ES-I3 (cell line): ENCODE results near the gene RBM5.

Source experiments
- H3K36me3 ChIP-seq: 2 replicates; pipeline ENCODE4 v1.6.1; 2013; ENCODE audit warnings: mild to moderate bottlenecking, low read length, control low read depth, moderate library complexity; ENCODE audit not compliant: insufficient read depth
- H3K4me1 ChIP-seq: 2 replicates; pipeline ENCODE4 v1.6.1; 2013; ENCODE audit warnings: mild to moderate bottlenecking, control low read depth, low read length; ENCODE audit not compliant: insufficient read depth
- H3K9ac ChIP-seq: 2 replicates; pipeline ENCODE4 v1.6.1; 2013; ENCODE audit warnings: low read depth, mild to moderate bottlenecking, low read length, moderate library complexity
- H3K9me3 ChIP-seq: 2 replicates; pipeline ENCODE4 v1.6.1; 2013; ENCODE audit warnings: mild to moderate bottlenecking, low read length, moderate library complexity; ENCODE audit not compliant: control insufficient read depth, insufficient read depth

The RBM5 gene

GRCh38 chr3:50139718-50140423 is 51.2 kb downstream of the RBM5 start:
- no peaks in the 10 kb centered on the region for H3K9me3 ChIP-seq
- H3K4me1 ChIP-seq: peaks cover 25% of the 10 kb centered on the region
- no peak overlapping the region for H3K9ac ChIP-seq
- H3K36me3 ChIP-seq: no peaks in the 10 kb centered on the region

- Histone ChIP-seq H3K9ac (no peak overlapping the region), H3K9me3 (no peaks in the 10 kb centered on the region), H3K4me1 (peaks cover 25% of the 10 kb centered on the region), H3K36me3 (no peaks in the 10 kb centered on the region)
These were observed 52.3 kb downstream of the RBM5 start for GRCh38 chr3:50140990-50141389.

- no peaks in the 10 kb centered on the region for H3K36me3 ChIP-seq
- H3K9ac ChIP-seq: no peak overlapping the region
- H3K9me3 ChIP-seq: no peaks in the 10 kb centered on the region
- H3K4me1 ChIP-seq: peaks cover 7% of the 10 kb centered on the region; the same call in 1 of the 2 replicates
These were observed 57.7 kb downstream of the RBM5 start for GRCh38 chr3:50146316-50146901.

DNA sequence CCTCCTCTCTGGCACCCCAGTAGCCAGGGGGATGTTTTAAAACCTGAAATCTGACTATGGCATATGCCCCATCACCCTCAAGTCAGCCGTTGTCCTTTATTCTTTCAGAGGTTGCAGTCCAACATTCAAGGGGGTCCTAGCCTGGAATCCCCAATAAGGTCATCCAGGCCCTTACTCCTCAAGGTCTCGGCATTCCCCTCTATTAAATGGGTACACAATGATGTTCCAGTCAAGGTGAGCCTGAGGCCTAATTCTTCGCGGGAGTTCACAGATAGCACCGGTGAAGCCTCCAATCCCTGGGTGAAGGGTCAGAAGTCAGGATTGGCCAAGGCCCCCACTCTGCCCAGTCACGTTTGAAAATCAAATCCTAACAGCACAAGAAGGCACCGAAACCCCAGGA is 58.3 kb downstream of the RBM5 start:
- H3K9me3 ChIP-seq: no peaks in the 10 kb centered on the region
- no peaks in the 10 kb centered on the region for H3K36me3 ChIP-seq
- H3K4me1 ChIP-seq: peaks cover 12% of the 10 kb centered on the region; the same call in 1 of the 2 replicates
- H3K9ac ChIP-seq: no peak overlapping the region

DNA sequence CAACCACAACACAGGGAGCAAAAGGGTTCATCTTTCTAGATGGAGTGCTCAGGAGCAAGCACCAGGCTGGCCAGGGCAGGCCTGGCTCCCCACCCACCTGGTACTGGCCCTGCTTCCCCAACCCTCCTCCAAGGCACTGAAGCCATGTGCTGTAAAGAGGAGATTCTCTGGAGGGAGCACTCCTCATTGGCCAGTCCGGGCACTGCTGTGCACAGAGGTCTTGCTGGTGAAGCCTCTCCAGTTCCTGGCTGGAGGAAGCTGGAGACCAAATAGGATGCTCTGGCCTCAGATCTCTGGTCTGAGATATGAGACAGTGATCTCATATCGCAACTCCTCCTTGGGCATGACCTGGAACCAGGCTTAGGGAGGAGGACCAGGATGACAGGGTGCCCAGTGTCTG is 58.7 kb downstream of the RBM5 start:
- Histone ChIP-seq H3K9ac (no peak overlapping the region), H3K9me3 (no peaks in the 10 kb centered on the region), H3K4me1 (peaks cover 16% of the 10 kb centered on the region; the same call in 1 of the 2 replicates), H3K36me3 (no peaks in the 10 kb centered on the region)

DNA sequence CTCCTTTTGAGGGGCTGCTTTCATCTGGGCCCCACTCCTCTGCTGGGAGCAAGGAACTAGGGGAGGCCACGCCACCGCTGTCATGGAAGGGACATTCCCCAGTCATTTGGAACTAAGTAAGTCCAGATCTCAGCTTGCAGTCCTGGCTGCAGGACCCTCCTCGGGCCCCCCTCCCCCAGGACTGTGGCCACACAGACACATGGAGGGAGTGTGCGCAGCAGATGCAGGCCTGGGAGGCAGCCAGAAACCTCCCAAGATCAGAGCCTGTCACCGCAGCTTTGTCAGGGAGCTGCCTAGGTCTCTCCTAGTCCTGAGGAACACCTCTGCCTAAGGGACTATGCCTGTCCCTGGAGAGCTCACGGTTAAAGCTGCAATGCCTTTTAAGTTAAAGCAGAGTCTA is 59.1 kb downstream of the RBM5 start:
- Histone ChIP-seq H3K9me3 (no peaks in the 10 kb centered on the region), H3K4me1 (peaks cover 16% of the 10 kb centered on the region; the same call in 1 of the 2 replicates), H3K9ac (no peak overlapping the region)

GRCh38 chr3:50150404-50150750 is 61.7 kb downstream of the RBM5 start:
- H3K4me1 ChIP-seq: peaks cover 16% of the 10 kb centered on the region; the same call in 1 of the 2 replicates
- no peaks in the 10 kb centered on the region for H3K36me3 ChIP-seq
- no peak overlapping the region for H3K9ac ChIP-seq
- H3K9me3 ChIP-seq: no peaks in the 10 kb centered on the region

More for the DNA sequence above, 59.1 kb downstream of the RBM5 start:
- H3K36me3 ChIP-seq: no peaks in the 10 kb centered on the region

- no peak overlapping the region for H3K9ac ChIP-seq
- H3K36me3 ChIP-seq: no peaks in the 10 kb centered on the region
- H3K4me1 ChIP-seq: peaks cover 16% of the 10 kb centered on the region; the same call in 1 of the 2 replicates
- H3K9me3 ChIP-seq: no peaks in the 10 kb centered on the region
These were observed 62.4 kb downstream of the RBM5 start for GRCh38 chr3:50150863-50151686.

DNA sequence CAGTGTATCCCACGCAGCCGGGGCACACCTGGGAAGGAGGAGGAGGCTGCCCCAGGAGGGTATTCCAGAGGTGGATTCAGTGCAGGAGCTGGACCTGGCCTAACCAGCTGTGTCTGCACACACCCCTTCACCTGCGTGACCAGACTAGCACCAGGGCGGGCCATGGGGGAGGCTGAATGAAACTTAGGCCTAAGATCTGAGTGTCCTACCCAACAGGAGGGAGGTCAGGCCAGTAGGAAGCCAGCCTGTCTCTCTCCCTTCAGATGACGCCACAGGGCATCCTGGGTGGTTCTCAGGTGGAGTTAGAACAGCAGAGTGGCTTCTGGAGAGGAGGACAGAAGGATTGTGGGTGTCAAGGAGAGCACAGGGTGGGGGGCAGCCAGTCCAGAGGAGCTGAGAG is 63.0 kb downstream of the RBM5 start:
- Histone ChIP-seq H3K9me3 (no peaks in the 10 kb centered on the region), H3K4me1 (peaks cover 16% of the 10 kb centered on the region; the same call in 1 of the 2 replicates), H3K9ac (no peak overlapping the region), H3K36me3 (no peaks in the 10 kb centered on the region)

DNA sequence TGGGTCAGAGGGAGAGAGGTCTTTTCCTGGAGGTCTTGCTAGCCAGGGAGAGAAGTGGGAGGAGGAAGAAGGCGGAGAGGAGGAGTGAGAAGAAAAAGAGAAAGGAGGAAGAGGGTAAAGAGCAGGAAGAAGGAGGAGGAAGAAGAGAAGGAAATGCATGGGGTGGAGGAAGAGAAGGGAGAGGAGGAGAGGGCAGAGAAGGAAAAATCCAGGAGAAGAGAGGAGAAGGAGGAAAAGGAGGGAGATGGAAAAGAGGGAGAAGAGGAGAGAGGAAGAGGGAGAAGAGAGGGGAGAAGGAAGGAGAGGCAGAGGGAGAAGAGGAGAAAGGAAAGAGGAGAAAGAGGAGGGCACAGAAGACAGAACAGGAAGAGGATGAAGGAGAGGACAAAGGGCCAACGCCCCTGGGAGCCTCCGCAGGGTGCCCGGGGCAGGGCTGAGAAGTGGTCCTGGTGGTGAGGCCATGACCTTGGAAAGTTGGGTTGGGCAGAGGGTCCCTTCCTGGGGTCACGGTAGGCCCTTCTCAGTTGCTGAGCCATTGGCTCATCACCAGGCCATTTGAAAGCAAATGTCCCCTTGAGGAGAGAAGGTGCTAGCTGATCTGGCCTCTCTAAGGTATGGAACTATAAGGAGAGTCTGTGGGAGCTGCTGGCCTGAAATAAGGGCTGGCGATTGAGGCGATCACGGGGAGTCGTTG is 65.2 kb downstream of the RBM5 start:
- H3K4me1 ChIP-seq: peaks cover 29% of the 10 kb centered on the region
- H3K9me3 ChIP-seq: no peaks in the 10 kb centered on the region
- no peaks in the 10 kb centered on the region for H3K36me3 ChIP-seq
- H3K9ac ChIP-seq: peak overlapping the region; percentile 41; the same call in 1 of the 2 replicates

- Histone ChIP-seq H3K9ac (peak overlapping the region; percentile 41; the same call in 1 of the 2 replicates), H3K4me1 (peaks cover 33% of the 10 kb centered on the region), H3K9me3 (no peaks in the 10 kb centered on the region), H3K36me3 (no peaks in the 10 kb centered on the region)
These were observed 65.7 kb downstream of the RBM5 start for GRCh38 chr3:50154476-50154839.

- Histone ChIP-seq H3K9me3 (no peaks in the 10 kb centered on the region), H3K9ac (peak within 1 kb of the TSS; percentile 63), H3K4me1 (peaks cover 30% of the 10 kb centered on the region), H3K36me3 (no peaks in the 10 kb centered on the region)
These were observed 66.2 kb downstream of the RBM5 start, which contains the start of gene SEMA3F for GRCh38 chr3:50154840-50155490. Gene SEMA3F (plus strand): TSS chr3:50155324. CDS start chr3:50159623, 4,299 bp downstream.

DNA sequence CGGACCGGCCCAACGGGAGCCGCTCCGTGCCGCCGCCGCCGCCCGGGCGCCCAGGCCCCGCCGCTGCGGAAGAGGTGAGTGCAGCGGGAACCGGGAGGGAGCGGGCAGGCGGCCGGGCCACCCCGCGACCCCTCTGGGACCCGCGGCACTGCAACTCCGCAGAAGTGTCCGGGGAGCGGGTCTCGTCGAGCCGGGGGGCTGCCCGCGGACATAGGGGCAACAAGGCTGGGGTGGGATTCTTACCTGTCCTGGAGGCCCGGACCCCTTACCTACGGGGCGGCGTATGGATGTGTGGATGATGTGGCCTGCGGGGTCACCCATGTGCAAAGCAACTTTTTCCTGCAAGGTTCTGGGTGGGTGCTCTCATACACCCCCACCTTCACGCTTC is 66.8 kb downstream of the RBM5 start:
- no peaks in the 10 kb centered on the region for H3K9me3 ChIP-seq
- peak overlapping the region; percentile 63 for H3K9ac ChIP-seq
- H3K36me3 ChIP-seq: no peaks in the 10 kb centered on the region
- H3K4me1 ChIP-seq: peaks cover 30% of the 10 kb centered on the region

DNA sequence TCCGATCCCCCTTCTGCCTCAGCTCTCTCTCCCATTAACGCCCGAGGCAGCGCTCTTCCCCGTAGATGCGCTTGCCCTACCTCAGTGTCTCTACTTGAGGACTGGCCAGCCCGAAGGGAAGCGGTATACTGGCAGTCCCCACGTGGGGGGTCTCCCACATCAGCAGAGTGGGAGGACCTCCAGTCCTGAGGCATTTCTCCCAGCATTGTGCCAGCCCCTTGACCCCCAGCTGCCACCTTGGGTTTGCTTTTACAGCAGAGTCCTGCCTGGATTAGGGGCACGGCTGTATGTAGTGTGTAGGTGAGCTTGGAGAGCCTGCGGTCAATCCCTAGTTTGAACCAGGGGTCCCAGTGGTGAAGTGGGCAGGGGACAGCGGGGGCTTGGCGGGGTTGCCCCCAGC is 67.2 kb downstream of the RBM5 start:
- Histone ChIP-seq H3K9me3 (no peaks in the 10 kb centered on the region), H3K4me1 (peaks cover 30% of the 10 kb centered on the region), H3K36me3 (no peaks in the 10 kb centered on the region), H3K9ac (peak overlapping the region; percentile 63)
